A549 (cell line): Measurements from ENCODE around the gene LCOR. TPM values are rescaled to one million over a fixed set of nuclear protein-coding genes. Genes with fewer than 3 reads are reported as not detected.

Experiments used
- ATAC-seq, 2 experiments: fragments of 200-7000 bp in 1 of 2; fragments of >200 bp in 1 of 2; cut with Nextera tagmentation in 1 of 2; cut with Tn5 transposase in 1 of 2; 3 replicates each; pipeline versions ENCODE4 v1.8.0 to v1.9.1; 2018 to 2020; ENCODE audit warnings: mild to moderate bottlenecking in 1 of 2, moderate library complexity in 1 of 2
- CTCF ChIA-PET: fragments of 300-600 bp; sonication (Branson Sonifier 250); formaldehyde crosslinking; extraction: SDS; loops from one replicate; lab custom pipeline; 2021; ENCODE audit warnings: antibody characterized with exemption, inconsistent platforms; lab: Yijun Ruan, JAX
- POLR2A ChIA-PET: fragments of 350-600 bp; formaldehyde crosslinking; extraction: SDS; loops from one replicate; lab custom pipeline; 2021; ENCODE audit warnings: antibody characterized with exemption, inconsistent platforms; lab: Yijun Ruan, JAX
- DNase-seq, 2 experiments: peaks; one replicate each; pipeline versions ENCODE4 v3.0.0 to v3.0.0-alpha.2; 2011 to 2016; ENCODE audit warnings: low read depth in 1 of 2, low spot score in 1 of 2
- FAIRE-seq: peaks from 2 replicates; lab custom pipeline; 2011; peaks lifted over from hg19 to GRCh38; lab: Jason Lieb, UNC
- H3K27ac ChIP-seq, 2 experiments: fragments of >200 bp; sonication (Bioruptor Twin); formaldehyde crosslinking; 3 replicates each; pipeline ENCODE4 v1.5.1; 2016 to 2017
- H3K4me1 ChIP-seq: fragments of >200 bp; sonication (Bioruptor Twin); formaldehyde crosslinking; 3 replicates; pipeline ENCODE4 v1.6.1; 2016
- H3K4me2 ChIP-seq: fragments of >200 bp; sonication (Bioruptor Twin); formaldehyde crosslinking; 3 replicates; pipeline ENCODE4 v1.6.1; 2016
- H3K4me3 ChIP-seq: fragments of >200 bp; sonication (Bioruptor Twin); formaldehyde crosslinking; 3 replicates; pipeline ENCODE4 v1.5.1; 2016
- H3K9me3 ChIP-seq: fragments of >200 bp; sonication (Bioruptor Twin); formaldehyde crosslinking; 3 replicates; pipeline ENCODE4 v1.6.1; 2016
- CHD2 ChIP-seq: fragments of 150-350 bp; IDR thresholded peaks from 2 replicates; pipeline ENCODE4 v1.6.1; 2014; ENCODE audit warnings: low read length; ENCODE audit not compliant: partially characterized antibody
- EHF ChIP-seq: fragments of 250-450 bp; sonication (Bioruptor Pico); IDR thresholded peaks from 2 replicates; pipeline ENCODE4 v1.5.0; 2020; ENCODE audit warnings: mild to moderate bottlenecking
- ESRRA ChIP-seq: fragments of 150-350 bp; IDR thresholded peaks from 2 replicates; pipeline ENCODE4 v1.6.1; 2014; ENCODE audit warnings: mild to moderate bottlenecking, low read length, borderline replicate concordance
- FOSL2 ChIP-seq, 2 experiments: fragments of 450-650 bp in 1 of 2; fragments of >200 bp in 1 of 2; sonication (Bioruptor Twin) in 1 of 2; formaldehyde crosslinking; IDR thresholded peaks; 2 replicates each; pipeline versions ENCODE4 v1.5.0 to v1.6.1; 2016 to 2020; ENCODE audit warnings: mild to moderate bottlenecking in 1 of 2, moderate library complexity in 1 of 2
- FOXS1 ChIP-seq: fragments of 250-450 bp; sonication (Bioruptor Pico); IDR thresholded peaks from 2 replicates; pipeline ENCODE4 v1.5.0; 2020; ENCODE audit warnings: mild to moderate bottlenecking, moderate library complexity
- GATA3 ChIP-seq: IDR thresholded peaks from 2 replicates; pipeline ENCODE4 v1.6.1; 2012; ENCODE audit warnings: borderline replicate concordance
- HDAC2 ChIP-seq: fragments of 200-600 bp; sonication (generic); IDR thresholded peaks from 2 replicates; pipeline ENCODE4 v1.6.1; 2016
- JUNB ChIP-seq: fragments of >200 bp; sonication (Bioruptor Twin); formaldehyde crosslinking; IDR thresholded peaks from 2 replicates; pipeline ENCODE4 v1.6.1; 2016
- KDM1A ChIP-seq: fragments of 200-600 bp; sonication (generic); IDR thresholded peaks from 2 replicates; pipeline ENCODE4 v1.6.1; 2016; ENCODE audit warnings: low read depth, mild to moderate bottlenecking
- MAFK ChIP-seq: fragments of 450-650 bp; IDR thresholded peaks from 2 replicates; pipeline ENCODE4 v1.6.1; 2014; ENCODE audit not compliant: partially characterized antibody
- MAZ ChIP-seq: fragments of 150-350 bp; IDR thresholded peaks from 2 replicates; pipeline ENCODE4 v1.6.1; 2014; ENCODE audit warnings: antibody characterized with exemption, low read depth, low read length, borderline replicate concordance
- PHF8 ChIP-seq: fragments of 200-600 bp; sonication (generic); IDR thresholded peaks from 2 replicates; pipeline ENCODE4 v1.6.1; 2016; ENCODE audit warnings: low read depth, mild to moderate bottlenecking, antibody characterized with exemption, moderate library complexity, borderline replicate concordance
- RAD21 ChIP-seq, 2 experiments: fragments of >200 bp in 1 of 2; sonication (Bioruptor Twin) in 1 of 2; formaldehyde crosslinking in 1 of 2; IDR thresholded peaks in 1 of 2; conservative IDR thresholded peaks in 1 of 2; 2 replicates in 1 of 2; 3 replicates in 1 of 2; pipeline ENCODE4 v1.6.1; 2012 to 2018; ENCODE audit warnings: inconsistent platforms in 1 of 2
- RARB ChIP-seq: fragments of 250-450 bp; sonication (Bioruptor Pico); IDR thresholded peaks from 2 replicates; pipeline ENCODE4 v1.8.0; 2021; ENCODE audit warnings: mild to moderate bottlenecking, moderate library complexity
- RCOR1 ChIP-seq: fragments of 150-350 bp; IDR thresholded peaks from 2 replicates; pipeline ENCODE4 v1.6.1; 2014; ENCODE audit warnings: antibody characterized with exemption, low read length, low read depth
- SMC3 ChIP-seq: fragments of >200 bp; sonication (Bioruptor Twin); formaldehyde crosslinking; IDR thresholded peaks from 3 replicates; pipeline ENCODE4 v1.6.1; 2018; ENCODE audit warnings: inconsistent platforms
- ZC3H11A ChIP-seq: fragments of 450-650 bp; IDR thresholded peaks from 2 replicates; pipeline ENCODE4 v1.6.1; 2014; ENCODE audit warnings: antibody characterized with exemption, mild to moderate bottlenecking
- WGBS: methylation state at CpG from one replicate; pipeline ENCODE4 v1.1.6; 2017; ENCODE audit errors: missing lambda C conversion rate; 5-methylcytosine and 5-hydroxymethylcytosine counted together
- polyA plus RNA-seq, 4 experiments: library from polyadenylated mRNA; depleted of rRNA in 3 of 4; stranded (reverse); fragments of >200 nt; fragmentation: RNase III in 1 of 4; extraction: RNeasy Plus Mini Kit Qiagen cat#74134 plus additional on column Dnase treatment in 1 of 4; gene quantifications; 2 replicates in 3 of 4; 3 replicates in 1 of 4; pipeline ENCODE4 v1.2.3, GENCODE V29; 2011 to 2017
- TF ChIP-seq, protein P1 (sequence below): fragments of 450-650 bp; IDR thresholded peaks from 2 replicates; pipeline ENCODE4 v1.6.1; 2014; ENCODE audit warnings: antibody characterized with exemption
- TF ChIP-seq, protein P2 (sequence below): fragments of 150-350 bp; IDR thresholded peaks from 2 replicates; pipeline ENCODE4 v1.6.1; 2014; ENCODE audit warnings: low read depth, mild to moderate bottlenecking, low read length
- TF ChIP-seq, protein P3 (sequence below): fragments of >200 bp; sonication (Bioruptor Twin); formaldehyde crosslinking; IDR thresholded peaks from 3 replicates; pipeline ENCODE4 v1.5.1; 2016
- TF ChIP-seq, protein P4 (sequence below): fragments of >200 bp; sonication (Bioruptor Twin); formaldehyde crosslinking; IDR thresholded peaks from 2 replicates; pipeline ENCODE4 v1.6.1; 2016
- TF ChIP-seq, protein P5 (sequence below): fragments of >200 bp; sonication (Bioruptor Twin); formaldehyde crosslinking; IDR thresholded peaks from 3 replicates; pipeline ENCODE4 v1.6.1; 2016

The LCOR gene
- polyA plus RNA-seq, 2 of the 4 experiments (the other 2 are of a cell fraction) = 4.8 to 17.6 TPM

DNA sequence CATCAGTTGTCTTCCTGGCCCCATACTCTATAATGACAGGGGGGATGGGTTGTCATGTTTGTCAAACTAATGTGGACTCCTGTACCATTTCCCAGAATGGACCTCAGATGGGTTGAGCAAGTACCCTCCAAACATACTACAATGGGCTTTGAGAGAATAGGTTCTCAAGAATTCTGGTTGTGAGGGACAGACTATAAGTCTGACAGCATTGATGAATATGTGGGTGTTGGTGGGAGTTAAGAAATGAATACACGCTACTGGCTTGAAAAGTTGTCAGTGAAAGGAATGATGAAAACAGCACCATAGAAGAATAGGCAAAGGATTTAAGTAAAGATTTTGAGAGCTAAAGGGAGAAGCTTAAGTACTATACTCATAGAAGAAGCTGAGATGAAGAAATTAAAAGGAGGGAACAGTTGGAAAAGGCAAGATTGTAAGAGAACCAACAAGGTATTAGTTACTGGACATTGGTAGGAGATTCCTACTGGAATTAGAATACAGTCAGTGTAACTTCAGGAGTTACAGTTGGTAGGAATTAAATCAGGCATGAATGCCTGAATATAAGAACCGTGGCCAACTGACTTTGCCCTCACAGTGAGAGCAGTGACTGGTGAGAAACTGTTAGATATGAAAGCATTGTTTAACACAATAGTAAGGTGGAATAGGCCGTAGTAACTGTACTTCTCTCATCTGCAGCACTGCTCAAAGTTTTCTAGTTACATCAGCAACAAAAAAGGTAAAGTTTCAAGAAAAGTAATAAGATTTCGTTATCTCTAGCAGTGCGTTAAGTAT is 86.3 kb downstream of the LCOR start:
- H3K9me3 ChIP-seq = no peaks in the 10 kb centered on the region
- no peak overlapping the region for H3K27ac ChIP-seq
- H3K4me3 ChIP-seq = no peak overlapping the region
- FAIRE-seq (no peak), ATAC-seq (no peak), DNase-seq (no peak)
- ChIA-PET CTCF (no interaction called here), POLR2A (no interaction called here)
- H3K4me2 ChIP-seq = no peak overlapping the region
- TF ChIP-seq MAZ (no peak), FOSL2 (IDR thresholded peaks at IDR 0.05) (no peak), FOSL2 (CRISPR knock-in tag; IDR thresholded peaks at IDR 0.05) (no peak), ZC3H11A (no peak), HDAC2 (no peak)
- TF ChIP-seq, protein P1, sequence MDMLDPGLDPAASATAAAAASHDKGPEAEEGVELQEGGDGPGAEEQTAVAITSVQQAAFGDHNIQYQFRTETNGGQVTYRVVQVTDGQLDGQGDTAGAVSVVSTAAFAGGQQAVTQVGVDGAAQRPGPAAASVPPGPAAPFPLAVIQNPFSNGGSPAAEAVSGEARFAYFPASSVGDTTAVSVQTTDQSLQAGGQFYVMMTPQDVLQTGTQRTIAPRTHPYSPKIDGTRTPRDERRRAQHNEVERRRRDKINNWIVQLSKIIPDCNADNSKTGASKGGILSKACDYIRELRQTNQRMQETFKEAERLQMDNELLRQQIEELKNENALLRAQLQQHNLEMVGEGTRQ = no peak
- 91% methylated on average over 5 of the region's 5 CpGs for WGBS
- H3K4me1 ChIP-seq = no peaks in the 10 kb centered on the region

DNA sequence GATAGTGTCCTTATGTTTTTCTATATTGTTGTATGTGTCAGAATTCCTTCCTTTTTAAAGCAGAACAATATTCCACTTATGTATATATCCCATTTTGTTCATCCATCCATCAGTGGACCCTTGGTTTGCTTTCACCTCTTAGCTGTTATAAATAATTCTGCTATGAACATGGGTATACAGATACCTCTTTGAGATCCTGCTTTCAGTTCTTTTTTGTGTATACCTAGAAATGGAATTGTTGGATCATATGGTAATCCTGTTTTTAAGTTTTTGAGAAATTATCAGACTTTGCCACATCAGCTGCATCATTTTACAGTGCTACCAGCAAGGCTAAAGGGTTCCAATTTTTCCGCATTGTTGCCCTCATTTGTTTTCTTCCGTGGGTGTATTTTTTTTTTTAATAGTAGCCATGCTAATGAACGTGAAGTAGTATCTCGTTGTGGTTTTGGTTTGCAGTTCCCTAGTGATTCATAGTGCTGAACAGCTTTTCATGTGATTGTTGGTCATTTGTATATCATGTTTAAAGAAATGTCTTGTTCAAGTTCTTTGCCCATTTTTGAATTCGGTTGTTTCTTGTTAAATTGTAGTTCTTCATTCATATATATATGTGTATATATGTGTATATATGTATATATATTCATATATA is 87.8 kb downstream of the LCOR start:
- DNase-seq (no peak), FAIRE-seq (no peak), ATAC-seq (no peak)
- POLR2A ChIA-PET = no interaction called here
- 86% methylated on average over 5 of the region's 5 CpGs for WGBS
- no peaks in the 10 kb centered on the region for H3K9me3 ChIP-seq
- CTCF ChIA-PET = no interaction called here
- TF ChIP-seq JUNB = no peak
- TF ChIP-seq, protein P2, sequence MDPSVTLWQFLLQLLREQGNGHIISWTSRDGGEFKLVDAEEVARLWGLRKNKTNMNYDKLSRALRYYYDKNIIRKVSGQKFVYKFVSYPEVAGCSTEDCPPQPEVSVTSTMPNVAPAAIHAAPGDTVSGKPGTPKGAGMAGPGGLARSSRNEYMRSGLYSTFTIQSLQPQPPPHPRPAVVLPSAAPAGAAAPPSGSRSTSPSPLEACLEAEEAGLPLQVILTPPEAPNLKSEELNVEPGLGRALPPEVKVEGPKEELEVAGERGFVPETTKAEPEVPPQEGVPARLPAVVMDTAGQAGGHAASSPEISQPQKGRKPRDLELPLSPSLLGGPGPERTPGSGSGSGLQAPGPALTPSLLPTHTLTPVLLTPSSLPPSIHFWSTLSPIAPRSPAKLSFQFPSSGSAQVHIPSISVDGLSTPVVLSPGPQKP = no peak
- TF ChIP-seq EHF (CRISPR knock-in tag) = no peak
- no peak for TF ChIP-seq FOXS1 (CRISPR knock-in tag)
- TF ChIP-seq KDM1A = no peak
- no peak for TF ChIP-seq RCOR1
- TF ChIP-seq SMC3 = no peak
- TF ChIP-seq RAD21 (conservative IDR thresholded peaks at IDR 0.05 in 1 of 2, IDR thresholded peaks at IDR 0.05 in 1 of 2) = no peak
- TF ChIP-seq PHF8 = no peak
- TF ChIP-seq, protein P3, sequence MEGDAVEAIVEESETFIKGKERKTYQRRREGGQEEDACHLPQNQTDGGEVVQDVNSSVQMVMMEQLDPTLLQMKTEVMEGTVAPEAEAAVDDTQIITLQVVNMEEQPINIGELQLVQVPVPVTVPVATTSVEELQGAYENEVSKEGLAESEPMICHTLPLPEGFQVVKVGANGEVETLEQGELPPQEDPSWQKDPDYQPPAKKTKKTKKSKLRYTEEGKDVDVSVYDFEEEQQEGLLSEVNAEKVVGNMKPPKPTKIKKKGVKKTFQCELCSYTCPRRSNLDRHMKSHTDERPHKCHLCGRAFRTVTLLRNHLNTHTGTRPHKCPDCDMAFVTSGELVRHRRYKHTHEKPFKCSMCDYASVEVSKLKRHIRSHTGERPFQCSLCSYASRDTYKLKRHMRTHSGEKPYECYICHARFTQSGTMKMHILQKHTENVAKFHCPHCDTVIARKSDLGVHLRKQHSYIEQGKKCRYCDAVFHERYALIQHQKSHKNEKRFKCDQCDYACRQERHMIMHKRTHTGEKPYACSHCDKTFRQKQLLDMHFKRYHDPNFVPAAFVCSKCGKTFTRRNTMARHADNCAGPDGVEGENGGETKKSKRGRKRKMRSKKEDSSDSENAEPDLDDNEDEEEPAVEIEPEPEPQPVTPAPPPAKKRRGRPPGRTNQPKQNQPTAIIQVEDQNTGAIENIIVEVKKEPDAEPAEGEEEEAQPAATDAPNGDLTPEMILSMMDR = no peak
- TF ChIP-seq CHD2 = no peak
- TF ChIP-seq RARB (CRISPR knock-in tag) = no peak
- no peak for TF ChIP-seq MAFK
- TF ChIP-seq, protein P4, sequence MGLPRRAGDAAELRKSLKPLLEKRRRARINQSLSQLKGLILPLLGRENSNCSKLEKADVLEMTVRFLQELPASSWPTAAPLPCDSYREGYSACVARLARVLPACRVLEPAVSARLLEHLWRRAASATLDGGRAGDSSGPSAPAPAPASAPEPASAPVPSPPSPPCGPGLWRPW = no peak
- TF ChIP-seq, protein P5, sequence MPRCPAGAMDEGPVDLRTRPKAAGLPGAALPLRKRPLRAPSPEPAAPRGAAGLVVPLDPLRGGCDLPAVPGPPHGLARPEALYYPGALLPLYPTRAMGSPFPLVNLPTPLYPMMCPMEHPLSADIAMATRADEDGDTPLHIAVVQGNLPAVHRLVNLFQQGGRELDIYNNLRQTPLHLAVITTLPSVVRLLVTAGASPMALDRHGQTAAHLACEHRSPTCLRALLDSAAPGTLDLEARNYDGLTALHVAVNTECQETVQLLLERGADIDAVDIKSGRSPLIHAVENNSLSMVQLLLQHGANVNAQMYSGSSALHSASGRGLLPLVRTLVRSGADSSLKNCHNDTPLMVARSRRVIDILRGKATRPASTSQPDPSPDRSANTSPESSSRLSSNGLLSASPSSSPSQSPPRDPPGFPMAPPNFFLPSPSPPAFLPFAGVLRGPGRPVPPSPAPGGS = no peak
- no peak for TF ChIP-seq GATA3
- no peak for TF ChIP-seq ESRRA
- TF ChIP-seq ZC3H11A = no peak
- H3K27ac ChIP-seq = no peak overlapping the region
- H3K4me1 ChIP-seq = no peaks in the 10 kb centered on the region
- no peak overlapping the region for H3K4me2 ChIP-seq
- no peak overlapping the region for H3K4me3 ChIP-seq
